K562 (cell line): ENCODE measurements around the gene MUC5AC. TPM values are rescaled to one million over a fixed set of nuclear protein-coding genes. Genes with fewer than 3 reads are reported as not detected.

Experiments
- ATAC-seq: fragments of 200-7000 bp; cut with Tn5 transposase; 3 replicates; pipeline ENCODE4 v1.9.1; 2020; ENCODE audit warnings: moderate library complexity
- BruUV-seq: library from RNA; stranded (reverse); fragments of 400-500 nt; replicated peaks from 2 replicates; lab custom pipeline; 2021; lab: Mats Ljungman, UMichigan
- CTCF ChIA-PET: fragments of 300-600 bp; formaldehyde crosslinking; extraction: SDS; loops from one replicate; lab custom pipeline; 2021; ENCODE audit warnings: low intra/inter-chr PET ratio; lab: Yijun Ruan, JAX
- POLR2A ChIA-PET: fragments of 300-600, 350-650 bp; sonication (Branson Sonifier 250); formaldehyde crosslinking; extraction: SDS; loops from one replicate; lab custom pipeline; 2021; ENCODE audit warnings: antibody characterized with exemption, inconsistent platforms; lab: Yijun Ruan, JAX
- DNase-seq, 4 experiments: peaks; one replicate each; pipeline versions ENCODE4 v3.0.0 to v3.0.0-alpha.2; 2011 to 2018; ENCODE audit warnings: low spot score in 3 of 4, mixed read lengths in 3 of 4; ENCODE audit errors: extremely low read depth in 1 of 4
- FAIRE-seq: peaks from 2 replicates; lab custom pipeline; 2011; peaks lifted over from hg19 to GRCh38; lab: Jason Lieb, UNC
- H2AFZ ChIP-seq: 2 replicates; pipeline ENCODE4 v1.6.0; 2011; ENCODE audit warnings: low read depth, low read length, control low read depth, inconsistent platforms
- H3K27ac ChIP-seq: fragments of 200-600 bp; 3 replicates; pipeline ENCODE4 v1.8.0; 2011; ENCODE audit warnings: low read depth, mild to moderate bottlenecking, control low read depth, inconsistent platforms, low read length, moderate library complexity, mixed read lengths; ENCODE audit errors: extremely low read depth
- H3K27me3 ChIP-seq, 2 experiments: fragments of 300-600 bp in 1 of 2; 2 replicates in 1 of 2; 3 replicates in 1 of 2; pipeline versions ENCODE4 v1.6.0 to v1.8.0; 2011; ENCODE audit warnings: inconsistent platforms in 2 of 2, low read length in 2 of 2, mild to moderate bottlenecking in 1 of 2, mixed read lengths in 1 of 2, moderate library complexity in 1 of 2; ENCODE audit not compliant: control insufficient read depth in 2 of 2, insufficient read depth in 2 of 2
- H3K36me3 ChIP-seq: fragments of 300-600 bp; 3 replicates; pipeline ENCODE4 v1.8.0; 2011; ENCODE audit warnings: mild to moderate bottlenecking, low read length, inconsistent platforms; ENCODE audit not compliant: control insufficient read depth, insufficient read depth
- H3K4me1 ChIP-seq, 2 experiments: fragments of 200-600 bp in 1 of 2; replicated peaks in 1 of 2; 2 replicates in 1 of 2; 3 replicates in 1 of 2; pipeline versions ENCODE4 v1.5.1 to v1.8.0; 2011; ENCODE audit warnings: inconsistent platforms in 2 of 2, low read length in 2 of 2, mild to moderate bottlenecking in 1 of 2, mixed read lengths in 1 of 2, moderate library complexity in 1 of 2; ENCODE audit not compliant: control insufficient read depth in 2 of 2, insufficient read depth in 2 of 2
- H3K4me2 ChIP-seq: 2 replicates; pipeline ENCODE4 v1.6.1; 2011; ENCODE audit warnings: low read length, control low read depth, inconsistent platforms, mixed read lengths; ENCODE audit not compliant: insufficient read depth
- H3K4me3 ChIP-seq: fragments of 200-600 bp; sonication (generic), shearing (Covaris generic); 2 replicates; pipeline ENCODE4 v1.5.1; 2016; ENCODE audit warnings: control low read depth, inconsistent platforms
- H3K79me2 ChIP-seq: fragments of 200-600 bp; 3 replicates; pipeline ENCODE4 v1.8.0; 2011; ENCODE audit warnings: low read length, inconsistent platforms; ENCODE audit not compliant: control insufficient read depth, insufficient read depth
- H3K9ac ChIP-seq, 2 experiments: 2 replicates each; pipeline versions ENCODE4 v1.6.0 to v1.6.1; 2011; ENCODE audit warnings: low read depth in 2 of 2, low read length in 2 of 2, control low read depth in 1 of 2, inconsistent platforms in 1 of 2, mild to moderate bottlenecking in 1 of 2, mixed read lengths in 1 of 2; ENCODE audit not compliant: insufficient read depth in 1 of 2
- H3K9me1 ChIP-seq: one replicate; pipeline ENCODE4 v1.6.0; 2011; ENCODE audit warnings: inconsistent platforms, mild to moderate bottlenecking, low read length, moderate library complexity; ENCODE audit not compliant: control insufficient read depth, insufficient read depth
- H3K9me3 ChIP-seq: replicated peaks from 2 replicates; pipeline ENCODE4 v1.5.1; 2011; ENCODE audit warnings: low read depth, low read length, inconsistent platforms; ENCODE audit not compliant: control insufficient read depth, insufficient read depth
- H4K20me1 ChIP-seq: replicated peaks from 2 replicates; pipeline ENCODE4 v1.6.1; 2011; ENCODE audit warnings: low read length, inconsistent platforms, mixed read lengths; ENCODE audit not compliant: control insufficient read depth, insufficient read depth
- C11orf30 ChIP-seq: fragments of 450-650 bp; IDR thresholded peaks from 2 replicates; pipeline ENCODE4 v1.6.1; 2016; ENCODE audit warnings: low read depth, mild to moderate bottlenecking
- CCAR2 ChIP-seq: fragments of 200-400 bp; formaldehyde crosslinking; IDR thresholded peaks from 2 replicates; pipeline ENCODE4 v1.6.1; 2017; ENCODE audit warnings: mild to moderate bottlenecking, low read depth, low read length
- HNRNPUL1 ChIP-seq: fragments of 200-400 bp; formaldehyde crosslinking; IDR thresholded peaks from 2 replicates; pipeline ENCODE4 v1.6.1; 2017; ENCODE audit warnings: low read length
- MBD2 ChIP-seq: sonication (generic); IDR thresholded peaks from 2 replicates; pipeline ENCODE4 v1.6.1; 2016; ENCODE audit warnings: low read depth, borderline replicate concordance
- NCOR1 ChIP-seq: fragments of 450-650 bp; IDR thresholded peaks from 2 replicates; pipeline ENCODE4 v1.6.1; 2016; ENCODE audit warnings: mild to moderate bottlenecking, moderate library complexity
- POU5F1 ChIP-seq: fragments of 150-350 bp; IDR thresholded peaks from 2 replicates; pipeline ENCODE4 v1.6.1; 2014; ENCODE audit warnings: borderline replicate concordance, low read length, low read depth, mild to moderate bottlenecking; ENCODE audit not compliant: partially characterized antibody
- SNIP1 ChIP-seq: fragments of 450-650 bp; IDR thresholded peaks from 2 replicates; pipeline ENCODE4 v1.7.1; 2017; ENCODE audit warnings: low read depth, mild to moderate bottlenecking
- SOX6 ChIP-seq: fragments of 450-650 bp; IDR thresholded peaks from 2 replicates; pipeline ENCODE4 v1.6.1; 2014; ENCODE audit warnings: mild to moderate bottlenecking
- U2AF2 ChIP-seq: fragments of 200-400 bp; formaldehyde crosslinking; optimal IDR thresholded peaks from 2 replicates; pipeline ENCODE3; 2017; ENCODE audit warnings: low read depth, mild to moderate bottlenecking, low read length
- ZNF561 ChIP-seq: fragments of 450-650 bp; formaldehyde crosslinking; conservative IDR thresholded peaks from 2 replicates; pipeline ENCODE4 v1.4.0; 2020; ENCODE audit warnings: mild to moderate bottlenecking, moderate library complexity
- ZNF764 ChIP-seq: fragments of 250-450 bp; sonication (Bioruptor Pico); IDR thresholded peaks from 2 replicates; pipeline ENCODE4 v1.4.0; 2020; ENCODE audit warnings: low read depth, mild to moderate bottlenecking, moderate library complexity
- WGBS: fragments of 100-300 bp; shearing (Covaris generic); methylation state at CpG from one replicate; pipeline ENCODE4 v1.1.6; 2016; ENCODE audit warnings: low coverage, mixed read lengths; ENCODE audit not compliant: insufficient coverage; ENCODE audit errors: missing lambda C conversion rate; 5-methylcytosine and 5-hydroxymethylcytosine counted together
- in situ Hi-C: fragments of 300-500 bp; cut with MboI; formaldehyde crosslinking; loops from 4 replicates; pipeline ENCODE4 v1.15.0; 2018; ENCODE audit warnings: inconsistent platforms, mixed read lengths
- intact Hi-C: fragments of 100-400 bp; cut with micrococcal nuclease; formaldehyde crosslinking; loops from 2 replicates; pipeline ENCODE4 v1.14.2; 2022
- polyA plus RNA-seq, 8 experiments: library from polyadenylated mRNA; depleted of rRNA in 4 of 8; stranded (reverse) in 5 of 8; unstranded in 3 of 8; fragments of >200 nt; fragmentation: Nextera tagmentation in 2 of 8; fragmentation: Illumina TruSeq in 1 of 8; extraction: Ambion mirVana in 2 of 8; extraction: Trizol in 1 of 8; gene quantifications; 2 replicates each; pipeline versions ENCODE4 v1.2.1 to v1.2.3, GENCODE V29; 2011 to 2014; ENCODE audit warnings: inconsistent platforms in 1 of 8, missing spikeins in 1 of 8
- total RNA-seq, 7 experiments: library from RNA; depleted of rRNA in 6 of 7; stranded (reverse); fragments of >200 nt in 6 of 7; fragmentation: Illumina TruSeq in 2 of 7; extraction: Trizol in 2 of 7; gene quantifications; 2 replicates each; pipeline versions ENCODE4 v1.2.1 to v1.2.3, GENCODE V29; 2011 to 2021; ENCODE audit warnings: low replicate concordance in 1 of 7
- TF ChIP-seq, protein P1 (sequence below): fragments of 450-650 bp; formaldehyde crosslinking; IDR thresholded peaks from 2 replicates; pipeline ENCODE4 v1.4.0; 2020; ENCODE audit warnings: mild to moderate bottlenecking, mixed read lengths

The MUC5AC gene
- total and polyA plus RNA-seq, 9 of the 15 experiments (the other 6 are each of a cell fraction or from before 2014, with no cell fraction given), result not detected

DNA sequence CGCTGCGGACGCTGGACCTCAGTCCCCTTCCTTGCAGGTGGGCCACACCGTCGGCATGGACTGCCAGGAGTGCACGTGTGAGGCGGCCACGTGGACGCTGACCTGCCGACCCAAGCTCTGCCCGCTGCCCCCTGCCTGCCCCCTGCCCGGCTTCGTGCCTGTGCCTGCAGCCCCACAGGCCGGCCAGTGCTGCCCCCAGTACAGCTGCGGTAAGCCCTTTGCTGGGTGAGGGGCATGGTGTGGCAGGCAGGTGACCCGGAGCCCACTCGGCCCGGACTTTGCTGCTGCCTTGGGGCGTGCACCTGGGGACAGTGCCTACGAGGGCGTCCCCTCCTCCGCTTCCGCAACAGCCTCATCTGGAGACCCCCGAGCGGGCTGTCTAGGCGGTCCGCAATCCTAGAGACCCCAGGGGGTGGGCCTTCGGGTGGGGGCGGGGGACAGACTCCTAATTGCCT, 39.7 kb downstream of the MUC5AC start:
- Histone ChIP-seq H2AFZ (no peak overlapping the region), H4K20me1 (peaks cover 8% of the 10 kb centered on the region; the same call in 1 of the 2 replicates), H3K9ac (no peak overlapping the region), H3K27me3 (peaks cover 8 to 41% of the 10 kb centered on the region in 2 experiments; a peak in 4 of 5 replicates), H3K4me2 (no peak overlapping the region), H3K9me3 (no peaks in the 10 kb centered on the region), H3K79me2 (no peaks in the 10 kb centered on the region), H3K27ac (no peak overlapping the region), H3K9me1 (no peaks in the 10 kb centered on the region), H3K36me3 (no peaks in the 10 kb centered on the region), H3K4me1 (peaks cover 0 to 45% of the 10 kb centered on the region in 2 experiments; a peak in 2 of 5 replicates), H3K4me3 (no peak overlapping the region)
- intact Hi-C loops (no loop called here), in situ Hi-C loops (no loop called here)
- DNase-seq, result peak in 1 of 4 experiments; percentile 1
- no peak for FAIRE-seq
- CTCF ChIA-PET, result no interaction called here
- POLR2A ChIA-PET, result no interaction called here
- TF ChIP-seq, protein P1, sequence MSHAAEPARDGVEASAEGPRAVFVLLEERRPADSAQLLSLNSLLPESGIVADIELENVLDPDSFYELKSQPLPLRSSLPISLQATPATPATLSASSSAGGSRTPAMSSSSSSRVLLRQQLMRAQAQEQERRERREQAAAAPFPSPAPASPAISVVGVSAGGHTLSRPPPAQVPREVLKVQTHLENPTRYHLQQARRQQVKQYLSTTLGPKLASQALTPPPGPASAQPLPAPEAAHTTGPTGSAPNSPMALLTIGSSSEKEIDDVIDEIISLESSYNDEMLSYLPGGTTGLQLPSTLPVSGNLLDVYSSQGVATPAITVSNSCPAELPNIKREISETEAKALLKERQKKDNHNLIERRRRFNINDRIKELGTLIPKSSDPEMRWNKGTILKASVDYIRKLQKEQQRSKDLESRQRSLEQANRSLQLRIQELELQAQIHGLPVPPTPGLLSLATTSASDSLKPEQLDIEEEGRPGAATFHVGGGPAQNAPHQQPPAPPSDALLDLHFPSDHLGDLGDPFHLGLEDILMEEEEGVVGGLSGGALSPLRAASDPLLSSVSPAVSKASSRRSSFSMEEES (CRISPR knock-in tag), result no peak
- TF ChIP-seq NCOR1 (no peak), POU5F1 (no peak), SNIP1 (no peak), HNRNPUL1 (no peak), MBD2 (no peak), ZNF764 (no peak), CCAR2 (no peak), SOX6 (no peak), U2AF2 (no peak), C11orf30 (no peak), ZNF561 (CRISPR knock-in tag) (no peak)
- 4% methylated on average over 18 of the region's 29 CpGs for WGBS
- ATAC-seq, result no peak
- BruUV-seq, result no TSS peak
